Spleen (tissue), 11 donors: ENCODE results near the gene MYT1. TPM values are rescaled to one million over a fixed set of nuclear protein-coding genes. Genes with fewer than 3 reads are reported as not detected.

Experiments
- DNase-seq: peaks from one replicate; pipeline ENCODE4 v3.0.0-alpha.2; 2020
- H3K27ac ChIP-seq, 8 donors: fragments of 200-600 bp; sonication (generic) in 7 of 8; 1 replicate in 4 of 8; 2 replicates in 4 of 8; pipeline versions ENCODE4 v1.5.0 to v1.8.0; 2016 to 2021; ENCODE audit warnings: inconsistent platforms in 4 of 8, mild to moderate bottlenecking in 4 of 8, moderate library complexity in 1 of 8
- H3K27me3 ChIP-seq, 7 donors: fragments of 200-600 bp; sonication (generic) in 6 of 7; replicated peaks in 1 of 7; 1 replicate in 4 of 7; 2 replicates in 3 of 7; pipeline versions ENCODE4 v1.5.0 to v1.8.0; 2016 to 2021; ENCODE audit warnings: inconsistent platforms in 3 of 7, mild to moderate bottlenecking in 1 of 7
- H3K36me3 ChIP-seq, 6 donors: fragments of 200-600 bp; sonication (generic) in 5 of 6; 1 replicate in 4 of 6; 2 replicates in 2 of 6; pipeline versions ENCODE4 v1.5.0 to v1.8.0; 2016 to 2021; ENCODE audit warnings: inconsistent platforms in 2 of 6
- H3K4me1 ChIP-seq, 6 donors: fragments of 200-600 bp; sonication (generic) in 5 of 6; 1 replicate in 3 of 6; 2 replicates in 3 of 6; pipeline versions ENCODE4 v1.5.0 to v1.8.0; 2016 to 2021; ENCODE audit warnings: inconsistent platforms in 3 of 6
- H3K4me3 ChIP-seq, 8 donors: fragments of 200-600 bp; sonication (generic) in 7 of 8; 1 replicate in 4 of 8; 2 replicates in 4 of 8; pipeline versions ENCODE4 v1.5.0 to v1.8.0; 2016 to 2021; ENCODE audit warnings: inconsistent platforms in 4 of 8, mild to moderate bottlenecking in 4 of 8, moderate library complexity in 2 of 8
- H3K9me3 ChIP-seq, 8 donors: fragments of 200-600 bp; sonication (generic) in 7 of 8; 1 replicate in 4 of 8; 2 replicates in 4 of 8; pipeline versions ENCODE4 v1.5.0 to v1.8.0; 2016 to 2021; ENCODE audit warnings: inconsistent platforms in 4 of 8
- CTCF ChIP-seq, 11 experiments: fragments of 200-600 bp in 7 of 11; fragments of 450-650 bp in 4 of 11; sonication (generic) in 4 of 11; IDR thresholded peaks in 8 of 11; conservative IDR thresholded peaks in 3 of 11; 1 replicate in 7 of 11; 2 replicates in 4 of 11; pipeline versions ENCODE4 v1.4.0 to v1.8.0; 2016 to 2021; ENCODE audit warnings: antibody characterized with exemption in 11 of 11, inconsistent platforms in 4 of 11, mild to moderate bottlenecking in 1 of 11
- POLR2A ChIP-seq, 3 donors: fragments of 450-650 bp; IDR thresholded peaks; one replicate each; pipeline ENCODE4 v1.5.1; 2017; ENCODE audit warnings: antibody characterized with exemption in 3 of 3, mild to moderate bottlenecking in 1 of 3
- POLR2AphosphoS5 ChIP-seq, 3 donors: sonication (generic); formaldehyde crosslinking; IDR thresholded peaks; one replicate each; pipeline ENCODE4 v1.5.1; 2017; ENCODE audit warnings: antibody characterized with exemption in 3 of 3
- WGBS, 5 donors: extraction: QIAGEN DNeasy Blood & Tissue Kit in 3 of 5; methylation state at CpG; one replicate each; pipeline versions ENCODE4 v1.1.5 to v1.1.7; 2013 to 2018; 5-methylcytosine and 5-hydroxymethylcytosine counted together
- intact Hi-C: fragments of 100-400 bp; cut with DNase I; formaldehyde crosslinking; loops from one replicate; pipeline ENCODE4 v1.15.0; 2023; ENCODE audit warnings: low total_unique reads
- polyA plus RNA-seq, 3 donors: library from polyadenylated mRNA; stranded (reverse); fragments of 200-250 nt; gene quantifications; one replicate each; pipeline ENCODE4 v1.2.1, GENCODE V29; 2013
- total RNA-seq, 7 donors: library from RNA; depleted of rRNA in 3 of 7; stranded (reverse); fragments of >200 nt in 3 of 7; fragmentation: NEBNext Ultra II Directional in 4 of 7; extraction: Animal tissue kit (Norgen Biotek cat#: 25700) in 4 of 7; gene quantifications; one replicate each; pipeline versions ENCODE4 v1.1.0 to v1.2.1, GENCODE V29; 2016 to 2021
- donor health status: healthy with polysubstance abuse.
- donor health status: DM: no; HTN: no; CAD: no; lungs with moderate emphysema.
- donor health status: DM: no; HTN: no; CAD: no.
- donor health status: Bipolar disorder and iron deficiency.
- donor health status: healthy.
- donor health status: DM: no; HTN: no; CAD: no.
- donor health status: DM: yes; HTN: yes; CAD: no.

The MYT1 gene
- total and polyA plus RNA-seq, 10 donors: 0.08 to 2.2 (median 0.60) TPM; not detected in 3

DNA sequence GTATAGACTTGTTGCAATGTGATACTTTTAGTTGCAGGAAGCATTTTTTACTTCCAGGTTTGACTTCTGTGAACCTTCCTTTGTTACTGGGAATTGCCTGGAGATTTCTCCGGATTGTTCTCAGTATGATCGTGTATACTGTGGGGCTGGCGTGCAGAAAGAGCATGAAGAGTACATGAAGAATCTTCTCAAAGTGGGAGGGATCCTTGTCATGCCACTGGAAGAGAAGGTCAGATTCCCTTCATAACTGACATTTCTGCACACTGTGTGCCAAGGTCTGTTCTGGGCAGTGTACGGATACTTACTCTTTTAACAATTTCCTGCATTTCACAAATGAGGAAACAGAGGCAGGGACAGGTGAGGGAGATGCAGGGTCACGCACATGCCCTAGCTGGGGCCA is 100.9 kb downstream of the MYT1 start:
- Histone ChIP-seq H3K36me3 (peaks cover 0 to 78% (median 24%) of the 10 kb centered on the region in 6 donors), H3K4me3 (no peak overlapping the region)

GRCh38 chr20:64266988-64267387 is 102.7 kb downstream of the MYT1 start:
- H3K9me3 ChIP-seq: no peaks in the 10 kb centered on the region
- no peak for DNase-seq
- peaks cover 0 to 39% (median 6%) of the 10 kb centered on the region in 6 donors for H3K4me1 ChIP-seq
- intact Hi-C loops: no loop called here
- 89 to 97% (median 93%) methylated on average over 5 of the region's 5 CpGs for WGBS, 5 donors
- no peak overlapping the region for H3K27ac ChIP-seq
- H3K4me3 ChIP-seq: no peak overlapping the region
- TF ChIP-seq POLR2AphosphoS5 (IDR thresholded peaks at IDR 0.05) (no peak), POLR2A (IDR thresholded peaks at IDR 0.05) (no peak), CTCF (IDR thresholded peaks at IDR 0.05 in 8 of 11, conservative IDR thresholded peaks at IDR 0.05 in 3 of 11) (no peak)
- no peaks in the 10 kb centered on the region for H3K27me3 ChIP-seq
- peaks cover 0 to 78% (median 26%) of the 10 kb centered on the region in 6 donors for H3K36me3 ChIP-seq

More for the DNA sequence above, 100.9 kb downstream of the MYT1 start:
- peaks cover 7 to 57% (median 18%) of the 10 kb centered on the region in 6 donors for H3K4me1 ChIP-seq
- no peak for DNase-seq
- TF ChIP-seq POLR2AphosphoS5 (IDR thresholded peaks at IDR 0.05): no peak
- no peak for TF ChIP-seq CTCF (IDR thresholded peaks at IDR 0.05 in 8 of 11, conservative IDR thresholded peaks at IDR 0.05 in 3 of 11)
- TF ChIP-seq POLR2A (IDR thresholded peaks at IDR 0.05): no peak
- intact Hi-C loops: no loop called here
- WGBS, 5 donors: 64 to 84% (median 70%) methylated on average over 5 of the region's 5 CpGs
- H3K27me3 ChIP-seq: no peaks in the 10 kb centered on the region
- no peak overlapping the region for H3K27ac ChIP-seq
- no peaks in the 10 kb centered on the region for H3K9me3 ChIP-seq

DNA sequence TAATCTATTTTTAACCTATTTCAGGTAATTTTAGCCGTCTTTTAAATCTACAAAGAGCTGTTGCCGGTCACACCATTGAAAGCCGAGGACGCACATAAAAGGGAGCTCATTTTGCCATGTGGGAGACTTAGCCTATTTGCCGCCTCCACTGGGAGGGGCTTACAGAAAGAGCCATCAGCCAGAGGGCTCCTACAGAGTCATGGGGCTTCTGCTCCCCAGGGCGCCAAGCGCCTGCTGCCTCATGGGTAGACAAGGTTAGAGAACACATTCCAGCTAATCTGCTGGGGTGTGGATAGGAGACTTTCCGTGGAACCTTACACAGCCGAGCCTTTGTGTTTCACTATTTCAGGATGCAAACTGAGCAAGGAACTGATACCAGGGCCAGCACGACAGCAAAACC is 103.9 kb downstream of the MYT1 start:
- Histone ChIP-seq H3K4me3 (no peak overlapping the region), H3K9me3 (no peaks in the 10 kb centered on the region), H3K27ac (no peak overlapping the region), H3K27me3 (no peaks in the 10 kb centered on the region), H3K36me3 (peaks cover 0 to 78% (median 27%) of the 10 kb centered on the region in 6 donors), H3K4me1 (peaks cover 0 to 27% (median 4%) of the 10 kb centered on the region in 6 donors)
- 92 to 98% (median 95%) methylated on average over 10 of the region's 10 CpGs for WGBS, 5 donors
- TF ChIP-seq CTCF (IDR thresholded peaks at IDR 0.05 in 8 of 11, conservative IDR thresholded peaks at IDR 0.05 in 3 of 11) (no peak), POLR2AphosphoS5 (IDR thresholded peaks at IDR 0.05) (no peak), POLR2A (IDR thresholded peaks at IDR 0.05) (no peak)
- DNase-seq: no peak
- intact Hi-C loops: no loop called here

DNA sequence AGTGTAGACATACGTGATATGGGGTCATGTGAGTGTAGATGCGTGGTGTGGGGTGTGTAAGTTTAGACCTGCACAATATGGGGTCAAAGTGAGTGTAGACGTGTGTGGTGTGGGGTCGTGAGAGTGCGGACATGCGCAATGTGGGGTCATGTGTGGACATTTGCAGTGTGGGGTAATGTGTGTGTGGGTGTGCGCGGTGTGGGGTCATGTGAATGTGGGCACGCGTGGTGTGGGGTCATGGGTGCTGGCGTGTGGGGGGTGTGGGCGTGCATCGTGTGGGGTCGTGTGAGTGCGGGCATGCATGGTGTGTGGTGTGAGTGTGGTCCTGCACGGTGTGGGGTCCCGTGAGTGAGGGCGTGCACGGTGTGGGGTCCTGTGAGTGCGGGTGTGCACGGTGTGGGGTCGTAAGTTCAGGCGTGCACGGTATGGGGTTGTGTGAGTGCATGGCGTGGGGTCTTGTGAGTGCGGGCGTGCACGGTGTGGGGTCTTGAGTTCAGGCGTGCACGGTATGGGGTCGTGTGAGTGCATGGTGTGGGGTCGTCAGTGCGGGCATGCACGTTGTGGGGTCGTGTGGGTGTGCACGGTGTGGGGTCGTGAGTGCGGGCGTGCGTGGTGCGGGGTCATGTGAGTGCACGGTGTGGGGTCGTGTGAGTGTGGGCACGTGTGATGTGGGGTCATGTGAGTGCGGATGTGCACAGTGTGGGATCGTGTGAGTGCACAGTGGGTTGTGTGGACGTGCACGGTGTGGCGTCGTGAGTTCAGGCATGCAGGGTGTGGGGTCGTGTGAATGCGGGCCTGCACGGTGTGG is 105.6 kb downstream of the MYT1 start:
- Histone ChIP-seq H3K27ac (no peak overlapping the region), H3K4me1 (peaks cover 0 to 13% (median 2%) of the 10 kb centered on the region in 6 donors), H3K9me3 (no peaks in the 10 kb centered on the region), H3K36me3 (peaks cover 0 to 78% (median 38%) of the 10 kb centered on the region in 6 donors), H3K4me3 (no peak overlapping the region), H3K27me3 (no peaks in the 10 kb centered on the region)
- intact Hi-C loops: no loop called here
- WGBS, 5 donors: 93 to 98% (median 95%) methylated on average over 53 of the region's 53 CpGs
- TF ChIP-seq CTCF (IDR thresholded peaks at IDR 0.05 in 8 of 11, conservative IDR thresholded peaks at IDR 0.05 in 3 of 11) (no peak), POLR2AphosphoS5 (IDR thresholded peaks at IDR 0.05) (no peak), POLR2A (IDR thresholded peaks at IDR 0.05) (no peak)
- DNase-seq: no peak
